Fibroblast of the aortic adventitia (primary cell): ENCODE results near the gene CEP83. TPM values are rescaled to one million over a fixed set of nuclear protein-coding genes. Genes with fewer than 3 reads are reported as not detected.
"Not testable (repeated sequence)": the region's sequence is repeated elsewhere in the genome, so short reads cannot be mapped to it uniquely, and the experiment has no call there.

Experiments
- DNase-seq: peaks from one replicate; pipeline ENCODE4 v3.0.0-alpha.2; 2010; ENCODE audit warnings: low read depth
- H3K4me3 ChIP-seq: 2 replicates; pipeline ENCODE4 v1.5.1; 2011; ENCODE audit warnings: low read depth, mild to moderate bottlenecking, control low read depth, low read length, moderate library complexity
- CTCF ChIP-seq: IDR thresholded peaks from 2 replicates; pipeline ENCODE4 v1.5.1; 2011; ENCODE audit warnings: mild to moderate bottlenecking, low read length, control low read depth, inconsistent platforms; ENCODE audit not compliant: insufficient read depth
- total RNA-seq: library from RNA; depleted of rRNA; stranded (reverse); fragments of >200 nt; gene quantifications from 2 replicates; pipeline ENCODE4 v1.2.3, GENCODE V29; 2012; ENCODE audit warnings: low replicate concordance

CEP83 gene
- total RNA-seq, 1 donor = 15.8 TPM

DNA sequence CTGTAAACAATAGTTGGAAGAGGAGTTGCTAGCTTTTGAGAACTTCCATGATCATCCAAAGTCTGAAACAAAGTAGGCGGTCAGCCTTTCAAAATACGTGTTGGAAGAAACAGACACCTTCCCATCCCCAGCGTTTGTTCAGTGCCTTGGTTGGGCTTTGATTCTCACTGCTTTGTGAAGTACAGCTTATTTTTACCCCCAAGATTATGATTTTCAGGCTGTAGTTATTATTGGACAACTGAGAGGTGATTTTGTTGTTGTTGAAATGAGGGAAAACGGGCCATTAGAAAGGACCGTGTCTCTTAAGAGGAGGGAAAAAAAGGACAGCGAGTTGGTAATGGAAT is 921 bp upstream of the CEP83 start:
- peak overlapping the region; percentile 97 for H3K4me3 ChIP-seq
- no peak for DNase-seq
- TF ChIP-seq CTCF = no peak

GRCh38 chr12:94458877-94459727 is 565 bp downstream of the CEP83 start:
- peak; percentile 54 for DNase-seq
- no peak for TF ChIP-seq CTCF
- peak overlapping the region; percentile 97 for H3K4me3 ChIP-seq

- DNase-seq = no peak
- TF ChIP-seq CTCF = no peak
- H3K4me3 ChIP-seq = no peak overlapping the region
Observed at GRCh38 chr12:94457311-94457710, 2.4 kb downstream of the CEP83 start.

DNA sequence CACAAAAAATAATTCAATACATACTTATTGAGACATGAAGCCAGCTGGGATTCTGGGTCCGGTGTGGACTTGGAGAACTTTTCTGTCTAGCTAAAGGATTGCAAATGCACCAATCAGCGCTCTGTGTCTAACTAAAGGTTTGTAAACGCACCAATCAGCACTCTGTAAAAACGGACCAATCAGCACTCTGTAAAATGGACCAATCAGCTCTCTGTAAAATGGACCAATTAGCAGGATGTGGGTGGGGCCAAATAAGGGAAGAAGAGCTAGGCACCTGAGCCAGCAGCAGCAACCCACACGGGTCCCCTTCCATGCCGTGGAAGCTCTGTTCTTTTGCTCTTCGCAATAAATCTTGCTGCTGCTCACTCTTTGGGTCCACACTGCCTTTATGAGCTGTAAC is 5.3 kb downstream of the CEP83 start:
- DNase-seq, H3K4me3 ChIP-seq: not testable (repeated sequence)

DNA sequence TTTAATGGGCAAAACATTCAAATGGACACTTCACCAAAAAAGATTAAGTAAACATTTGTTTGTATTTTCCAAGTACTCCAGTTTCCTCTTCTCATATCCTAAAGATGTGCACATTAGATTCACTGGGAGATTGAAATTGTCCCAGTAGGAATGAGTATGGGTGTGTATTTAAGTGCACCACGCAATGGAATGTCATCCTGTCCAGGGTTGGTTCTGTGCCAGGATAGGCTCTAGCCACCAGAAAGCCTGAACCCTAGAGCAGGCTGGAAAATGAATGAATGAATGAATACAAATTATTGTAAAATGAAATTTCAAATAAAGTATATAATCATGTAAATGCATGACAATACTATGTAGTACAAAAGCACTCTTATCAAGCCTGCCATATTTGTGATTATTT is 14.0 kb downstream of the CEP83 start:
- no peak for TF ChIP-seq CTCF
- H3K4me3 ChIP-seq = no peak overlapping the region
- DNase-seq = no peak

DNA sequence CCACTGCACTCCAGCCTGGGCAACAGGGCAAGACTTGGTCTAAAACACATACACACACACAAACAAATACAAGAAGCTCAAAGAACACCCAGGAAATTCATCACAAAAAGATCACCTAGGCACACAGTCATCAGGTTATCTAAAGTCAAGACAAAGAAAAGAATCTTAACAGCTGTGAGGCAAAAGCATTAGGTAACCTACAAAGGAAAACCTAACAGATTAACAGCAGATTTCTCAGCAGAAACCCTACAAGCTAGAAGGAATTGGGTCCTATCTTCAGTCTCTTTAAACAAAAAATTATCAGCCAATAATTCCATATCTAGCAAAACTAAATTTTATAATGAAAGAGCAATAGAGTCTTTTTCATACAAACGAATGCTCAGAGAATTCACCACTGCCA is 22.4 kb downstream of the CEP83 start:
- TF ChIP-seq CTCF = no peak
- DNase-seq = no peak
- no peak overlapping the region for H3K4me3 ChIP-seq

- no peak overlapping the region for H3K4me3 ChIP-seq
- TF ChIP-seq CTCF = no peak
- peak; percentile 14 for DNase-seq
Observed at GRCh38 chr12:94435511-94435927, 24.1 kb downstream of the CEP83 start.
